A375 (cell line): Measurements from ENCODE around the gene SETDB2. TPM values are rescaled to one million over a fixed set of nuclear protein-coding genes. Genes with fewer than 3 reads are reported as not detected.

Experiments used
- total RNA-seq: library from RNA; depleted of rRNA; stranded (reverse); fragments of >200 nt; shearing (Covaris generic); gene quantifications from 2 replicates; pipeline ENCODE4 v1.2.3, GENCODE V29; 2014; rRNA removed

SETDB2 gene
- total RNA-seq, result 3.3 and 5.0 TPM in 2 replicates

GRCh38 chr13:49443704-49444523 is at the start of gene SETDB2, which contains the start of gene CAB39L:
TSS of gene SETDB2 (plus strand) at chr13:49444274. CDS start at chr13:49451894, 7,620 bp downstream.
TSS of gene CAB39L (minus strand) at chr13:49444064. CDS start at chr13:49382910, 61,154 bp downstream.

DNA sequence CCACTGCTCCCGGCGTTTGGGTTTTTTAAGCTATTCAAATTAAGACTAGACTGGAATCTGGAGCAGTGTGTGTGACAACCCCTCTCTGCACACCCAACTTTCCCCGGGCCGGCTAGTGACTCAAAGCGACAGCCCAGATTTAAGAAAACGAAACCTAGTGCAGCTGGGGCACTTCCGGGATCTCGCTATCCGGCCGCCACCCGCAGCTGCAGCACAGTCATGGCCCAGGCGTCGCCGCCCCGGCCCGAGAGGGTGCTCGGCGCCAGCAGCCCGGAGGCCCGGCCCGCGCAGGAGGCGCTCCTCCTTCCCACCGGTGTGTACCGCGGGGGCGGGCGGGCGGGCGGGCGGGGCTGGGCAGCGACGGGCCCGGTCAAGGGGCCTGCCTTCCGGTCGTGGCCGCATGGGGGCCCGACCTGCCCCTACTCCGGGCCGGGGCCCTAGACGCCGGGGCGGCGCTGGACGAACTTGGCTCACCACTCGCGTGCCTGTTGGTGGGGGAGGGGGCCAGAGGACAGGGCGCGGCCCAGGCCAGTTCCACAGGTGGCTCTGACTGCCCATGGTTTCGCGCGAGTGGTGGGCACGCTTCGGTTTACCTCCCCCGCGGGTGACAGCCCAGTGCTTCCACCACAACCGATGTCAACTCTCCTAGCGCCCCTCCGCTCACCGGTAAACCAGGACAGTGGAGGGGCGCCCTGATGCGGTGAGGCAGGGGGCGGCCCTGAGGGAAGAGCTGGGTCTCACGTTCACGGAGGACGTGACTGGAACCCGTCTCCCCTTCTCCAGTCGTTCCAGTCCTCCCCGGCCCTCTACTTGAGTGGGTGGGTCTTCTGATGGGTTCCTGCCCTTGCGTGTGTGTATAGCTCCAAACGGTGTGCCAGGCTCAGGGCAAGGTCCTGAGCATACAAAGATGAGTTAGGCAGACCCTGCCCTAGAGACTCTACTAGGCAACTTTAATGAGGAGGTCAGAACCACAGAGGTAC is 52.0 kb downstream of the SETDB2 start, which contains the start of gene PHF11:
TSS of gene PHF11 (plus strand) at position 171 of the 980 bp plus-strand sequence. CDS start at position 220, 49 bp downstream.

Other genes starting within 250 kb of the SETDB2 start
- not detected in 2 replicates for gene MLNR, start 223.9 kb upstream of the SETDB2 start, total RNA-seq
- 8.9 and 10.6 TPM in 2 replicates for gene CDADC1, start 196.3 kb upstream of the SETDB2 start, total RNA-seq
- gene CAB39L, start 210 bp upstream of the SETDB2 start, total RNA-seq, result 2.6 and 3.0 TPM in 2 replicates
- 4.3 and 9.0 TPM in 2 replicates for gene PHF11, start 51.7 kb downstream of the SETDB2 start, total RNA-seq
- 6.9 and 7.7 TPM in 2 replicates for gene RCBTB1, start 141.3 kb downstream of the SETDB2 start, total RNA-seq
- not detected in 2 replicates for gene ARL11, start 184.2 kb downstream of the SETDB2 start, total RNA-seq
- 92.7 and 101 TPM in 2 replicates for gene EBPL, start 247.2 kb downstream of the SETDB2 start, total RNA-seq